GM20000 (cell line): ENCODE measurements around the gene TMEM87A.

Experiments used
- DNase-seq: peaks from one replicate; pipeline ENCODE4 v3.0.0; 2012; ENCODE audit warnings: low spot score
- CTCF ChIP-seq: IDR thresholded peaks from 2 replicates; pipeline ENCODE4 v1.5.1; 2012; ENCODE audit warnings: mild to moderate bottlenecking, control low read depth; ENCODE audit errors: extremely low read depth, missing control alignments

TMEM87A gene

GRCh38 chr15:42282344-42282743 lies 9.1 kb upstream of the TMEM87A start:
- TF ChIP-seq CTCF: no peak
- no peak for DNase-seq

- TF ChIP-seq CTCF: no peak
- no peak for DNase-seq
Observed at GRCh38 chr15:42279234-42279723, 6.0 kb upstream of the TMEM87A start.

GRCh38 chr15:42276762-42277161 lies 3.5 kb upstream of the TMEM87A start:
- DNase-seq: no peak
- TF ChIP-seq CTCF: no peak

GRCh38 chr15:42275780-42276391 lies 2.7 kb upstream of the TMEM87A start:
- TF ChIP-seq CTCF: no peak
- DNase-seq: no peak

- no peak for TF ChIP-seq CTCF
Observed at GRCh38 chr15:42274702-42274989, 1.4 kb upstream of the TMEM87A start.

GRCh38 chr15:42273900-42274701 lies 868 bp upstream of the TMEM87A start:
- DNase-seq: peak; percentile 33
- TF ChIP-seq CTCF: no peak

More at GRCh38 chr15:42274702-42274989, 1.4 kb upstream of the TMEM87A start:
- DNase-seq: no peak

GRCh38 chr15:42270996-42271395 lies 2.2 kb downstream of the TMEM87A start:
- no peak for DNase-seq
- no peak for TF ChIP-seq CTCF
